ENCODE measurements around the gene SF1. TPM values are rescaled to one million over a fixed set of nuclear protein-coding genes. Genes with fewer than 3 reads are reported as not detected.

The SF1 gene
- total and polyA plus RNA-seq, 4 donors: 76.2 to 213 (median 147) TPM

- no peak for TF ChIP-seq CTCF (IDR thresholded peaks at IDR 0.05; ENCODE audit: control extremely low read depth, extremely low read depth)
- Histone ChIP-seq H3K27me3 (ENCODE audit: control insufficient read depth in 3 of 3, insufficient read depth in 3 of 3, low read length in 2 of 3) (no peaks in the 10 kb centered on the region), H3K36me3 (ENCODE audit: control insufficient read depth in 4 of 4, insufficient read depth in 4 of 4, low read length in 4 of 4) (peaks cover 0 to 10% (median 4%) of the 10 kb centered on the region in 4 donors), H3K4me1 (ENCODE audit: control insufficient read depth in 5 of 5, insufficient read depth in 5 of 5, low read length in 5 of 5) (no peaks in the 10 kb centered on the region), H3K9me3 (ENCODE audit: control insufficient read depth in 4 of 4, insufficient read depth in 3 of 4, low read length in 3 of 4) (no peaks in the 10 kb centered on the region), H3K27ac (ENCODE audit: low read depth in 1 of 2, low read length in 1 of 2) (no peak overlapping the region), H3K4me3 (no peak overlapping the region), H3K9ac (ENCODE audit: insufficient read depth in 1 of 2, low read length in 2 of 2) (no peak overlapping the region)
- ATAC-seq (ENCODE audit: insufficient read depth, low FRiP score) (no peak), DNase-seq (no peak)
- 88 to 95% methylated on average over 12 of the region's 12 CpGs for WGBS, 2 donors
Observed at GRCh38 chr11:64784813-64785581, 6.7 kb upstream of the SF1 start.

- Histone ChIP-seq H3K36me3 (ENCODE audit: control insufficient read depth in 4 of 4, insufficient read depth in 4 of 4, low read length in 4 of 4) (peaks cover 14 to 36% (median 29%) of the 10 kb centered on the region in 4 donors), H3K27me3 (ENCODE audit: control insufficient read depth in 3 of 3, insufficient read depth in 3 of 3, low read length in 2 of 3) (no peaks in the 10 kb centered on the region), H3K27ac (ENCODE audit: low read depth in 1 of 2, low read length in 1 of 2) (peak overlapping the region; percentile 100), H3K9me3 (ENCODE audit: control insufficient read depth in 4 of 4, insufficient read depth in 3 of 4, low read length in 3 of 4) (no peaks in the 10 kb centered on the region), H3K4me3 (peak overlapping the region; percentile 93), H3K9ac (ENCODE audit: insufficient read depth in 1 of 2, low read length in 2 of 2) (peak overlapping the region in 1 of 2 donors; percentile 40), H3K4me1 (ENCODE audit: control insufficient read depth in 5 of 5, insufficient read depth in 5 of 5, low read length in 5 of 5) (peaks cover 2 to 22% (median 11%) of the 10 kb centered on the region in 5 donors)
- DNase-seq (no peak), ATAC-seq (ENCODE audit: insufficient read depth, low FRiP score) (no peak)
- TF ChIP-seq CTCF (IDR thresholded peaks at IDR 0.05; ENCODE audit: control extremely low read depth, extremely low read depth): no peak
- WGBS, 2 donors: 0 to 1% methylated on average over 7 to 28 of the region's 28 CpGs
Observed at GRCh38 chr11:64778223-64778472, 194 bp downstream of the SF1 start.

- DNase-seq: peak; percentile 88 to 93 (median 90)
- H3K4me1 ChIP-seq (ENCODE audit: control insufficient read depth in 5 of 5, insufficient read depth in 5 of 5, low read length in 5 of 5): peaks cover 4 to 26% (median 11%) of the 10 kb centered on the region in 5 donors
- WGBS, 2 donors: 0% methylated on average over 51 to 98 of the region's 98 CpGs
- H3K9me3 ChIP-seq (ENCODE audit: control insufficient read depth in 4 of 4, insufficient read depth in 3 of 4, low read length in 3 of 4): no peaks in the 10 kb centered on the region
- no peaks in the 10 kb centered on the region for H3K27me3 ChIP-seq (ENCODE audit: control insufficient read depth in 3 of 3, insufficient read depth in 3 of 3, low read length in 2 of 3)
- peak overlapping the region; percentile 98 for H3K4me3 ChIP-seq
- peak; percentile 21 for ATAC-seq (ENCODE audit: insufficient read depth, low FRiP score)
- peak overlapping the region; percentile 100 for H3K27ac ChIP-seq (ENCODE audit: low read depth in 1 of 2, low read length in 1 of 2)
- peaks cover 18 to 40% (median 35%) of the 10 kb centered on the region in 4 donors for H3K36me3 ChIP-seq (ENCODE audit: control insufficient read depth in 4 of 4, insufficient read depth in 4 of 4, low read length in 4 of 4)
- H3K9ac ChIP-seq (ENCODE audit: insufficient read depth in 1 of 2, low read length in 2 of 2): peak overlapping the region in 1 of 2 donors; percentile 76
- TF ChIP-seq CTCF (IDR thresholded peaks at IDR 0.05; ENCODE audit: control extremely low read depth, extremely low read depth): no peak
Observed at GRCh38 chr11:64777449-64778222, 706 bp downstream of the SF1 start.
